Peyer's patch (tissue), 4 donors: ENCODE data around the gene CHKA. TPM values are rescaled to one million over a fixed set of nuclear protein-coding genes. Genes with fewer than 3 reads are reported as not detected.

Experiments used
- DNase-seq, 3 donors: peaks; one replicate each; pipeline ENCODE4 v3.0.0-alpha.2; 2017 to 2019
- H3K27ac ChIP-seq, 4 donors: fragments of 200-600 bp; sonication (generic); one replicate each; pipeline ENCODE4 v1.5.1; 2016 to 2019
- H3K27me3 ChIP-seq, 2 donors: fragments of 200-600 bp; sonication (generic); one replicate each; pipeline ENCODE4 v1.5.1; 2019
- H3K36me3 ChIP-seq, 3 donors: fragments of 200-600 bp; sonication (generic); one replicate each; pipeline ENCODE4 v1.5.1; 2016 to 2019
- H3K4me1 ChIP-seq, 4 donors: fragments of 200-600 bp; sonication (generic); one replicate each; pipeline ENCODE4 v1.5.1; 2016 to 2019
- H3K4me3 ChIP-seq, 4 donors: fragments of 200-600 bp; sonication (generic); 1 replicate in 3 of 4; 2 replicates in 1 of 4; pipeline ENCODE4 v1.5.1; 2016 to 2019; ENCODE audit warnings: mild to moderate bottlenecking in 1 of 4
- H3K9me3 ChIP-seq, 4 donors: fragments of 200-600 bp; sonication (generic); one replicate each; pipeline ENCODE4 v1.5.1; 2016 to 2019; ENCODE audit warnings: mild to moderate bottlenecking in 1 of 4
- CTCF ChIP-seq, 6 experiments: fragments of 450-650 bp in 4 of 6; fragments of 200-600 bp in 2 of 6; sonication (generic) in 1 of 6; IDR thresholded peaks; one replicate each; pipeline ENCODE4 v1.5.1; 2017 to 2019; ENCODE audit warnings: antibody characterized with exemption in 6 of 6, mild to moderate bottlenecking in 3 of 6, moderate library complexity in 1 of 6
- POLR2A ChIP-seq, 2 donors: fragments of 450-650 bp; IDR thresholded peaks; one replicate each; pipeline ENCODE4 v1.5.1; 2017; ENCODE audit warnings: antibody characterized with exemption in 2 of 2, mild to moderate bottlenecking in 2 of 2, moderate library complexity in 2 of 2
- total RNA-seq, 4 donors: library from RNA; depleted of rRNA; stranded (reverse); fragments of >200 nt; gene quantifications; one replicate each; pipeline ENCODE4 v1.1.0, GENCODE V29; 2016

Gene CHKA
- total RNA-seq, 4 donors from 2014 or later, result 41.3 to 179 (median 130) TPM

- TF ChIP-seq POLR2A (IDR thresholded peaks at IDR 0.05) (no peak), CTCF (IDR thresholded peaks at IDR 0.05) (no peak)
- Histone ChIP-seq H3K4me3 (peak overlapping the region; percentile 67 to 91 (median 84)), H3K36me3 (peaks cover 0 to 38% (median 0%) of the 10 kb centered on the region in 3 donors), H3K9me3 (no peaks in the 10 kb centered on the region), H3K27ac (peak overlapping the region; percentile 86 to 93 (median 90)), H3K27me3 (no peaks in the 10 kb centered on the region), H3K4me1 (peaks cover 5 to 56% (median 24%) of the 10 kb centered on the region in 4 donors)
- no peak for DNase-seq
Measured at GRCh38 chr11:68040957-68041591, 80.1 kb downstream of the CHKA start.

GRCh38 chr11:68040101-68040956 is 80.9 kb downstream of the CHKA start:
- TF ChIP-seq CTCF (IDR thresholded peaks at IDR 0.05), result no peak
- TF ChIP-seq POLR2A (IDR thresholded peaks at IDR 0.05), result no peak
- H3K4me1 ChIP-seq, result peaks cover 5 to 58% (median 24%) of the 10 kb centered on the region in 4 donors
- no peaks in the 10 kb centered on the region for H3K9me3 ChIP-seq
- peak; percentile 71 to 81 (median 75) for DNase-seq
- peak overlapping the region; percentile 86 to 93 (median 90) for H3K27ac ChIP-seq
- H3K27me3 ChIP-seq, result no peaks in the 10 kb centered on the region
- peaks cover 0 to 32% (median 0%) of the 10 kb centered on the region in 3 donors for H3K36me3 ChIP-seq
- H3K4me3 ChIP-seq, result peak overlapping the region; percentile 67 to 91 (median 84)

- peaks cover 0 to 26% (median 0%) of the 10 kb centered on the region in 3 donors for H3K36me3 ChIP-seq
- H3K27me3 ChIP-seq, result no peaks in the 10 kb centered on the region
- TF ChIP-seq CTCF (IDR thresholded peaks at IDR 0.05) (no peak), POLR2A (IDR thresholded peaks at IDR 0.05) (no peak)
- peaks cover 5 to 58% (median 24%) of the 10 kb centered on the region in 4 donors for H3K4me1 ChIP-seq
- H3K27ac ChIP-seq, result peak overlapping the region; percentile 86 to 93 (median 90)
- H3K4me3 ChIP-seq, result peak overlapping the region; percentile 67 to 91 (median 84)
- peak in 1 of 3 donors; percentile 45 for DNase-seq
- H3K9me3 ChIP-seq, result no peaks in the 10 kb centered on the region
Measured at GRCh38 chr11:68039526-68040086, 81.6 kb downstream of the CHKA start.

GRCh38 chr11:68038718-68039525 is 82.3 kb downstream of the CHKA start, which contains the start of gene TCIRG1:
Gene TCIRG1, plus strand, starts transcription at chr11:68039025. Its CDS starts 2,247 bp downstream, at chr11:68041272.
- H3K4me1 ChIP-seq, result peaks cover 5 to 58% (median 24%) of the 10 kb centered on the region in 4 donors
- peaks cover 0 to 24% (median 0%) of the 10 kb centered on the region in 3 donors for H3K36me3 ChIP-seq
- DNase-seq, result peak; percentile 79 to 94 (median 93)
- H3K27me3 ChIP-seq, result no peaks in the 10 kb centered on the region
- no peaks in the 10 kb centered on the region for H3K9me3 ChIP-seq
- H3K27ac ChIP-seq, result peak within 1 kb of the TSS; percentile 86 to 93 (median 90)
- H3K4me3 ChIP-seq, result peak within 1 kb of the TSS; percentile 67 to 91 (median 84)
- TF ChIP-seq POLR2A (IDR thresholded peaks at IDR 0.05), result peak; percentile 95 to 98
- TF ChIP-seq CTCF (IDR thresholded peaks at IDR 0.05), result peak in 4 of 6 experiments; percentile 16 to 42 (median 32)
